ENCODE results near the gene SCFD2.

SCFD2 gene

GRCh38 chr4:52932591-52933470 is 433.0 kb downstream of the SCFD2 start:
- DNase-seq (ENCODE audit: low read depth, low spot score): no peak
- H3K9ac ChIP-seq (ENCODE audit: insufficient read length, low read depth): no peak overlapping the region
- no peaks in the 10 kb centered on the region for H3K27me3 ChIP-seq (ENCODE audit: insufficient read depth, insufficient read length)
- H3K4me3 ChIP-seq (ENCODE audit: insufficient read length, low read depth): no peak overlapping the region
- H3K9me3 ChIP-seq (ENCODE audit: insufficient read depth, low read length): no peaks in the 10 kb centered on the region; the same call in 1 of the 2 replicates
- H3K36me3 ChIP-seq (ENCODE audit: insufficient read depth, insufficient read length, low read length): no peaks in the 10 kb centered on the region
- H3K4me1 ChIP-seq (ENCODE audit: insufficient read depth, insufficient read length): no peaks in the 10 kb centered on the region
- TF ChIP-seq YY1 (IDR thresholded peaks at IDR 0.05; ENCODE audit: insufficient read depth, insufficient read length) (no peak), SUZ12 (IDR thresholded peaks at IDR 0.05; ENCODE audit: extremely low read depth, insufficient read depth, insufficient read length) (no peak), ZNF274 (IDR thresholded peaks at IDR 0.05; ENCODE audit: low read depth, low read length) (no peak)

- Histone ChIP-seq H3K27me3 (ENCODE audit: insufficient read depth, insufficient read length) (no peaks in the 10 kb centered on the region), H3K4me1 (ENCODE audit: insufficient read depth, insufficient read length) (peaks cover under 1% of the 10 kb centered on the region), H3K9me3 (ENCODE audit: insufficient read depth, low read length) (no peaks in the 10 kb centered on the region; the same call in 1 of the 2 replicates), H3K36me3 (ENCODE audit: insufficient read depth, insufficient read length, low read length) (no peaks in the 10 kb centered on the region), H3K9ac (ENCODE audit: insufficient read length, low read depth) (no peak overlapping the region), H3K4me3 (ENCODE audit: insufficient read length, low read depth) (no peak overlapping the region)
- TF ChIP-seq YY1 (IDR thresholded peaks at IDR 0.05; ENCODE audit: insufficient read depth, insufficient read length): no peak
- no peak for TF ChIP-seq ZNF274 (IDR thresholded peaks at IDR 0.05; ENCODE audit: low read depth, low read length)
- no peak for TF ChIP-seq SUZ12 (IDR thresholded peaks at IDR 0.05; ENCODE audit: extremely low read depth, insufficient read depth, insufficient read length)
- no peak for DNase-seq (ENCODE audit: low read depth, low spot score)
These were observed 434.6 kb downstream of the SCFD2 start for GRCh38 chr4:52931243-52931642.

- H3K36me3 ChIP-seq (ENCODE audit: insufficient read depth, insufficient read length, low read length): no peaks in the 10 kb centered on the region
- H3K9me3 ChIP-seq (ENCODE audit: insufficient read depth, low read length): no peaks in the 10 kb centered on the region
- H3K27me3 ChIP-seq (ENCODE audit: insufficient read depth, insufficient read length): no peaks in the 10 kb centered on the region
- H3K4me1 ChIP-seq (ENCODE audit: insufficient read depth, insufficient read length): peaks cover 4% of the 10 kb centered on the region
- no peak for DNase-seq (ENCODE audit: low read depth, low spot score)
- H3K9ac ChIP-seq (ENCODE audit: insufficient read length, low read depth): no peak overlapping the region
- H3K4me3 ChIP-seq (ENCODE audit: insufficient read length, low read depth): no peak overlapping the region
- TF ChIP-seq YY1 (IDR thresholded peaks at IDR 0.05; ENCODE audit: insufficient read depth, insufficient read length): no peak
- TF ChIP-seq ZNF274 (IDR thresholded peaks at IDR 0.05; ENCODE audit: low read depth, low read length): no peak
- no peak for TF ChIP-seq SUZ12 (IDR thresholded peaks at IDR 0.05; ENCODE audit: extremely low read depth, insufficient read depth, insufficient read length)
These were observed 439.5 kb downstream of the SCFD2 start for GRCh38 chr4:52926196-52926974.

GRCh38 chr4:52925531-52925968 is 440.3 kb downstream of the SCFD2 start:
- H3K36me3 ChIP-seq (ENCODE audit: insufficient read depth, insufficient read length, low read length): no peaks in the 10 kb centered on the region
- peak; percentile 47 for DNase-seq (ENCODE audit: low read depth, low spot score)
- no peak for TF ChIP-seq SUZ12 (IDR thresholded peaks at IDR 0.05; ENCODE audit: extremely low read depth, insufficient read depth, insufficient read length)
- no peak for TF ChIP-seq ZNF274 (IDR thresholded peaks at IDR 0.05; ENCODE audit: low read depth, low read length)
- no peak for TF ChIP-seq YY1 (IDR thresholded peaks at IDR 0.05; ENCODE audit: insufficient read depth, insufficient read length)

GRCh38 chr4:52919461-52919860 is 446.4 kb downstream of the SCFD2 start:
- H3K27me3 ChIP-seq (ENCODE audit: insufficient read depth, insufficient read length): no peaks in the 10 kb centered on the region
- H3K36me3 ChIP-seq (ENCODE audit: insufficient read depth, insufficient read length, low read length): no peaks in the 10 kb centered on the region
- H3K4me1 ChIP-seq (ENCODE audit: insufficient read depth, insufficient read length): no peaks in the 10 kb centered on the region
- no peak overlapping the region for H3K9ac ChIP-seq (ENCODE audit: insufficient read length, low read depth)
- H3K9me3 ChIP-seq (ENCODE audit: insufficient read depth, low read length): no peaks in the 10 kb centered on the region
- no peak for DNase-seq (ENCODE audit: low read depth, low spot score)
- TF ChIP-seq ZNF274 (IDR thresholded peaks at IDR 0.05; ENCODE audit: low read depth, low read length) (no peak), SUZ12 (IDR thresholded peaks at IDR 0.05; ENCODE audit: extremely low read depth, insufficient read depth, insufficient read length) (no peak), YY1 (IDR thresholded peaks at IDR 0.05; ENCODE audit: insufficient read depth, insufficient read length) (no peak)
- no peak overlapping the region for H3K4me3 ChIP-seq (ENCODE audit: insufficient read length, low read depth)

More at GRCh38 chr4:52925531-52925968, 440.3 kb downstream of the SCFD2 start:
- Histone ChIP-seq H3K4me3 (ENCODE audit: insufficient read length, low read depth) (no peak overlapping the region), H3K4me1 (ENCODE audit: insufficient read depth, insufficient read length) (peaks cover 4% of the 10 kb centered on the region), H3K9ac (ENCODE audit: insufficient read length, low read depth) (no peak overlapping the region), H3K9me3 (ENCODE audit: insufficient read depth, low read length) (no peaks in the 10 kb centered on the region), H3K27me3 (ENCODE audit: insufficient read depth, insufficient read length) (no peaks in the 10 kb centered on the region)

GRCh38 chr4:52917817-52918216 is 448.0 kb downstream of the SCFD2 start:
- Histone ChIP-seq H3K4me3 (ENCODE audit: insufficient read length, low read depth) (no peak overlapping the region), H3K4me1 (ENCODE audit: insufficient read depth, insufficient read length) (no peaks in the 10 kb centered on the region), H3K27me3 (ENCODE audit: insufficient read depth, insufficient read length) (no peaks in the 10 kb centered on the region), H3K9ac (ENCODE audit: insufficient read length, low read depth) (no peak overlapping the region), H3K36me3 (ENCODE audit: insufficient read depth, insufficient read length, low read length) (no peaks in the 10 kb centered on the region), H3K9me3 (ENCODE audit: insufficient read depth, low read length) (no peaks in the 10 kb centered on the region)
- DNase-seq (ENCODE audit: low read depth, low spot score): no peak
- no peak for TF ChIP-seq ZNF274 (IDR thresholded peaks at IDR 0.05; ENCODE audit: low read depth, low read length)
- no peak for TF ChIP-seq SUZ12 (IDR thresholded peaks at IDR 0.05; ENCODE audit: extremely low read depth, insufficient read depth, insufficient read length)
- no peak for TF ChIP-seq YY1 (IDR thresholded peaks at IDR 0.05; ENCODE audit: insufficient read depth, insufficient read length)
